DND-41 (cell line): ENCODE measurements around the gene GFM1.

Source experiments
- CTCF ChIP-seq: IDR thresholded peaks from 2 replicates; pipeline ENCODE4 v1.5.1; 2012; ENCODE audit warnings: borderline replicate concordance, low read length, moderate library complexity, mild to moderate bottlenecking; ENCODE audit not compliant: poor library complexity, severe bottlenecking; ENCODE audit errors: extremely low read depth
- EZH2 ChIP-seq: IDR thresholded peaks from 3 replicates; pipeline ENCODE4 v1.6.1; 2012; ENCODE audit warnings: borderline replicate concordance, low read depth, mild to moderate bottlenecking, moderate library complexity, low read length, inconsistent platforms; ENCODE audit not compliant: severe bottlenecking

- TF ChIP-seq CTCF (no peak), EZH2 (no peak)
These were observed 56.2 kb downstream of the GFM1 start for GRCh38 chr3:158700559-158700958.
